Uterus (tissue), 2 donors: Measurements from ENCODE around the gene EXOC3L2.

Experiments
- POLR2A ChIP-seq, 2 donors: fragments of 450-650 bp; IDR thresholded peaks; one replicate each; pipeline ENCODE4 v1.6.1; 2016; ENCODE audit warnings: antibody characterized with exemption in 2 of 2, mild to moderate bottlenecking in 1 of 2, moderate library complexity in 1 of 2
- TF ChIP-seq, protein P1 (sequence below), 4 experiments: fragments of 200-600 bp in 2 of 4; fragments of 450-650 bp in 2 of 4; sonication (generic) in 2 of 4; IDR thresholded peaks; one replicate each; pipeline ENCODE4 v1.5.1; 2016 to 2019; ENCODE audit warnings: antibody characterized with exemption in 4 of 4, mild to moderate bottlenecking in 2 of 4, moderate library complexity in 1 of 4

GRCh38 chr19:45273521-45273855, 28.3 kb upstream of the EXOC3L2 start:
- TF ChIP-seq, protein P1, sequence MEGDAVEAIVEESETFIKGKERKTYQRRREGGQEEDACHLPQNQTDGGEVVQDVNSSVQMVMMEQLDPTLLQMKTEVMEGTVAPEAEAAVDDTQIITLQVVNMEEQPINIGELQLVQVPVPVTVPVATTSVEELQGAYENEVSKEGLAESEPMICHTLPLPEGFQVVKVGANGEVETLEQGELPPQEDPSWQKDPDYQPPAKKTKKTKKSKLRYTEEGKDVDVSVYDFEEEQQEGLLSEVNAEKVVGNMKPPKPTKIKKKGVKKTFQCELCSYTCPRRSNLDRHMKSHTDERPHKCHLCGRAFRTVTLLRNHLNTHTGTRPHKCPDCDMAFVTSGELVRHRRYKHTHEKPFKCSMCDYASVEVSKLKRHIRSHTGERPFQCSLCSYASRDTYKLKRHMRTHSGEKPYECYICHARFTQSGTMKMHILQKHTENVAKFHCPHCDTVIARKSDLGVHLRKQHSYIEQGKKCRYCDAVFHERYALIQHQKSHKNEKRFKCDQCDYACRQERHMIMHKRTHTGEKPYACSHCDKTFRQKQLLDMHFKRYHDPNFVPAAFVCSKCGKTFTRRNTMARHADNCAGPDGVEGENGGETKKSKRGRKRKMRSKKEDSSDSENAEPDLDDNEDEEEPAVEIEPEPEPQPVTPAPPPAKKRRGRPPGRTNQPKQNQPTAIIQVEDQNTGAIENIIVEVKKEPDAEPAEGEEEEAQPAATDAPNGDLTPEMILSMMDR (IDR thresholded peaks at IDR 0.05): no peak
- TF ChIP-seq POLR2A (IDR thresholded peaks at IDR 0.05): no peak
